ENCODE data around the gene LYST.

DNA sequence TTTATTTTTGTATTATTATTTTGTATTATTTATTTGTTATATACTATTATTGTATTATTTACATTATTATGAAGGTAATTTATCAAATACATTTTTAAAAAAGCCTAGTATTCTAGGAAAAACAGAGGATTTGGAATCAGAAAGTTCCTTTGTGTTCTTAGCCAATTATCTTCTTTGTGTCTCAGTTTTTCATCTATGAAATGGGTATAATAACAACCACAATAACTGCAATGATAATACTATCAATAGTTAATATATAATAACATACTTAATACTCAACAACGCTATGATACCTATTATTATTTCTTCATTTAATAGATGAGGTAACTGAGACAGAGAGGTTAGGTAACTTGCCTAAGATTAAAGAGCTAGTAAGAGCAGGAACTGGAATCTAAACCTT lies 136.7 kb downstream of the LYST start:
- TF ChIP-seq, protein P1, sequence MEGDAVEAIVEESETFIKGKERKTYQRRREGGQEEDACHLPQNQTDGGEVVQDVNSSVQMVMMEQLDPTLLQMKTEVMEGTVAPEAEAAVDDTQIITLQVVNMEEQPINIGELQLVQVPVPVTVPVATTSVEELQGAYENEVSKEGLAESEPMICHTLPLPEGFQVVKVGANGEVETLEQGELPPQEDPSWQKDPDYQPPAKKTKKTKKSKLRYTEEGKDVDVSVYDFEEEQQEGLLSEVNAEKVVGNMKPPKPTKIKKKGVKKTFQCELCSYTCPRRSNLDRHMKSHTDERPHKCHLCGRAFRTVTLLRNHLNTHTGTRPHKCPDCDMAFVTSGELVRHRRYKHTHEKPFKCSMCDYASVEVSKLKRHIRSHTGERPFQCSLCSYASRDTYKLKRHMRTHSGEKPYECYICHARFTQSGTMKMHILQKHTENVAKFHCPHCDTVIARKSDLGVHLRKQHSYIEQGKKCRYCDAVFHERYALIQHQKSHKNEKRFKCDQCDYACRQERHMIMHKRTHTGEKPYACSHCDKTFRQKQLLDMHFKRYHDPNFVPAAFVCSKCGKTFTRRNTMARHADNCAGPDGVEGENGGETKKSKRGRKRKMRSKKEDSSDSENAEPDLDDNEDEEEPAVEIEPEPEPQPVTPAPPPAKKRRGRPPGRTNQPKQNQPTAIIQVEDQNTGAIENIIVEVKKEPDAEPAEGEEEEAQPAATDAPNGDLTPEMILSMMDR (IDR thresholded peaks at IDR 0.05; ENCODE audit: low read depth, low read length, poor library complexity, severe bottlenecking) = no peak
- no peak for TF ChIP-seq EZH2phosphoT487 (IDR thresholded peaks at IDR 0.05; ENCODE audit: borderline replicate concordance, low read length)

Data from DOHH2 (cell line).